Caco-2 (cell line): ENCODE results near the gene ELMO1. TPM values are rescaled to one million over a fixed set of nuclear protein-coding genes. Genes with fewer than 3 reads are reported as not detected.

Experiments
- BruUV-seq: library from RNA; stranded (reverse); fragments of 400-500 nt; replicated peaks from 2 replicates; lab custom pipeline; 2021; lab: Mats Ljungman, UMichigan
- CTCF ChIA-PET: fragments of 300-600 bp; sonication (Branson Sonifier 250); formaldehyde crosslinking; loops from one replicate; lab custom pipeline; 2022; ENCODE audit warnings: antibody characterized with exemption; lab: Charles Lee
- POLR2A ChIA-PET: fragments of 300-600 bp; sonication (Branson Sonifier 250); formaldehyde crosslinking; loops from one replicate; lab custom pipeline; 2022; ENCODE audit warnings: antibody characterized with exemption; lab: Charles Lee
- DNase-seq, 2 experiments: peaks; one replicate each; pipeline versions ENCODE4 v3.0.0 to v3.0.0-alpha.2; 2020 to 2022
- H3K27me3 ChIP-seq: replicated peaks from 2 replicates; pipeline ENCODE4 v1.6.0; 2011; ENCODE audit warnings: low read length; ENCODE audit not compliant: control insufficient read depth, insufficient read depth
- H3K36me3 ChIP-seq: 2 replicates; pipeline ENCODE4 v1.5.1; 2011; ENCODE audit warnings: low read length; ENCODE audit not compliant: control insufficient read depth, insufficient read depth
- H3K4me1 ChIP-seq: fragments of 250-450 bp; sonication (Bioruptor Pico); 2 replicates; pipeline ENCODE4 v1.5.1; 2020; ENCODE audit warnings: mild to moderate bottlenecking
- H3K4me3 ChIP-seq: 2 replicates; pipeline ENCODE4 v1.5.1; 2011; ENCODE audit warnings: low read depth, mild to moderate bottlenecking, control low read depth, low read length
- H3K9me3 ChIP-seq: fragments of 250-450 bp; sonication (Bioruptor Pico); 2 replicates; pipeline ENCODE4 v1.5.1; 2020; ENCODE audit warnings: mild to moderate bottlenecking, moderate library complexity
- H3K27ac Mint-ChIP-seq: one replicate; pipeline ENCODE4 v1.8.0; 2022; ENCODE audit warnings: mixed read lengths; ENCODE audit not compliant: unreplicated experiment
- H3K27me3 Mint-ChIP-seq: one replicate; pipeline ENCODE4 v1.8.0; 2022; ENCODE audit warnings: mixed read lengths; ENCODE audit not compliant: insufficient read depth, unreplicated experiment
- H3K36me3 Mint-ChIP-seq: one replicate; pipeline ENCODE4 v1.8.0; 2022; ENCODE audit warnings: mild to moderate bottlenecking, mixed read lengths; ENCODE audit not compliant: insufficient read depth, unreplicated experiment
- H3K4me1 Mint-ChIP-seq: one replicate; pipeline ENCODE4 v1.8.0; 2022; ENCODE audit warnings: low read depth, mixed read lengths; ENCODE audit not compliant: unreplicated experiment
- H3K4me3 Mint-ChIP-seq: one replicate; pipeline ENCODE4 v1.8.0; 2022; ENCODE audit warnings: mild to moderate bottlenecking, moderate library complexity, mixed read lengths; ENCODE audit not compliant: unreplicated experiment
- H3K9me3 Mint-ChIP-seq: one replicate; pipeline ENCODE4 v1.8.0; 2022; ENCODE audit warnings: mixed read lengths; ENCODE audit not compliant: unreplicated experiment
- CTCF ChIP-seq, 2 experiments: fragments of 200-600 bp in 1 of 2; IDR thresholded peaks; 1 replicate in 1 of 2; 2 replicates in 1 of 2; pipeline versions ENCODE4 v1.5.1 to v1.8.0; 2011 to 2022; ENCODE audit warnings: antibody characterized with exemption in 1 of 2, control low read depth in 1 of 2, inconsistent platforms in 1 of 2, low read depth in 1 of 2, low read length in 1 of 2, mild to moderate bottlenecking in 1 of 2, moderate library complexity in 1 of 2; ENCODE audit not compliant: insufficient read depth in 1 of 2, severe bottlenecking in 1 of 2, unreplicated experiment in 1 of 2
- intact Hi-C: fragments of 100-400 bp; cut with micrococcal nuclease; formaldehyde crosslinking; loops from one replicate; pipeline ENCODE4 v1.10.0; 2022; ENCODE audit not compliant: unreplicated experiment
- total RNA-seq: library from RNA; stranded (reverse); gene quantifications from 2 replicates; pipeline ENCODE4 v1.2.3, GENCODE V29; 2022

Gene ELMO1
- total RNA-seq, 1 experiment from 2014 or later, result 0.14 TPM

DNA sequence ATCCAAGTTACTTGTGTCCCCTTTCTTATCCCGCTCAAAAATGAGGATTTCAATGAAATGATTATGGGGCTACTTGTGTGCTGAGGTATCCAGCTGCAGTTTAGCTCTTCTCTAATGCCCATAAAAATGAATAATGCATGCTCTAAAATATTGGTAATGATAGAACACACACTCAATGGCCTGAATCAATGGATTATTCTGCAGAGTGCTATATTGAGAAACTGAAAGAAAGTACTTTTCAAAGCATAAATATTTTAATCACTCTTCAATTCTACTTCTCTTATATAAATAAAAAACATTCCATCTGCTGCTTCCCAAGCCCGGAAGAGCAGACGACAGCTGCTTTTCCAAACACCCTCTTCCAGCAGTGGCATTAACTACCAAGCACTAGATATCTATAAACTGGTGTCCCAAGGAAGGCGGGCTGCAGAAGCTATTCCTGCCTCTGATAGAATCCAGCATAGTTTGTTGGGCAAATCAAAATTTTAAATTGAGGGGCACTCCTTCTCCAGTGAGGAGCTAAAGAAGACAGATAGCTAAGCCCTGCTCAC is 439.5 kb downstream of the ELMO1 start:
- H3K4me3 ChIP-seq, result no peak overlapping the region
- Mint-ChIP-seq H3K27me3 (no peaks in the 10 kb centered on the region), H3K4me1 (no peaks in the 10 kb centered on the region), H3K27ac (no peak overlapping the region), H3K36me3 (no peaks in the 10 kb centered on the region), H3K4me3 (no peak overlapping the region), H3K9me3 (no peaks in the 10 kb centered on the region)
- CTCF ChIA-PET, result no interaction called here
- no peaks in the 10 kb centered on the region for H3K4me1 ChIP-seq
- intact Hi-C loops, result no loop called here
- no peaks in the 10 kb centered on the region for H3K36me3 ChIP-seq
- H3K9me3 ChIP-seq, result no peaks in the 10 kb centered on the region
- no peaks in the 10 kb centered on the region for H3K27me3 ChIP-seq
- TF ChIP-seq CTCF (IDR thresholded peaks at IDR 0.05; ENCODE audit: insufficient read depth in 1 of 2, low read depth in 1 of 2, low read length in 1 of 2, severe bottlenecking in 1 of 2, unreplicated experiment in 1 of 2), result no peak
- no TSS peak for BruUV-seq
- DNase-seq, result no peak
- POLR2A ChIA-PET, result no interaction called here

DNA sequence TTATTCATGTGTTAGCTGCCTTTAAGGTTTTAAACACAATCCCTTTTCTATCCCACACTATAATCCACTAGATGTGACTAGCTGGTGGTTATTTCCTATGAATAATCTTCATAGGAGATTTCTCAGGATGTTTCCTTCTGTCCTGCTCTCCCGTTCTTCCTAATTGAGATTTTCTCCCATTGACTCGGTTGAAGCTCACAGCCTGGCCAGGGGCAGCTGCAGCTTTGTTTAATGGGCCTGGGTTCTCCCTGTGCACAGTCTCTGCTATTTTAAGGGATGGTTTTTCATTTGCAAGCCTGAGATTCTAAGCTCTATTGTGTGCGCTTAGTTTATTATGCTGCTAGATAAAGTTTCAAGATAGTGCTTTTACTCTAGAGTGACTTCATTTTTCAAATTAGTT is 441.0 kb downstream of the ELMO1 start:
- H3K4me1 ChIP-seq, result no peaks in the 10 kb centered on the region
- no peaks in the 10 kb centered on the region for H3K9me3 ChIP-seq
- ChIA-PET CTCF (no interaction called here), POLR2A (no interaction called here)
- no peaks in the 10 kb centered on the region for H3K36me3 ChIP-seq
- H3K27me3 ChIP-seq, result no peaks in the 10 kb centered on the region
- Mint-ChIP-seq H3K36me3 (no peaks in the 10 kb centered on the region), H3K4me1 (no peaks in the 10 kb centered on the region), H3K27ac (no peak overlapping the region), H3K27me3 (no peaks in the 10 kb centered on the region), H3K9me3 (no peaks in the 10 kb centered on the region), H3K4me3 (no peak overlapping the region)
- intact Hi-C loops, result no loop called here
- H3K4me3 ChIP-seq, result no peak overlapping the region
- DNase-seq, result no peak
- TF ChIP-seq CTCF (IDR thresholded peaks at IDR 0.05; ENCODE audit: insufficient read depth in 1 of 2, low read depth in 1 of 2, low read length in 1 of 2, severe bottlenecking in 1 of 2, unreplicated experiment in 1 of 2), result no peak
- BruUV-seq, result no TSS peak

GRCh38 chr7:37007268-37007667 is 441.4 kb downstream of the ELMO1 start:
- H3K9me3 Mint-ChIP-seq, result no peaks in the 10 kb centered on the region

More at GRCh38 chr7:37007268-37007667, 441.4 kb downstream of the ELMO1 start:
- Histone ChIP-seq H3K27me3 (no peaks in the 10 kb centered on the region), H3K4me1 (no peaks in the 10 kb centered on the region), H3K36me3 (no peaks in the 10 kb centered on the region), H3K4me3 (no peak overlapping the region), H3K9me3 (no peaks in the 10 kb centered on the region)
- BruUV-seq, result no TSS peak
- no peak for DNase-seq
- no peaks in the 10 kb centered on the region for H3K36me3 Mint-ChIP-seq
- no peak for TF ChIP-seq CTCF (IDR thresholded peaks at IDR 0.05; ENCODE audit: insufficient read depth in 1 of 2, low read depth in 1 of 2, low read length in 1 of 2, severe bottlenecking in 1 of 2, unreplicated experiment in 1 of 2)
- H3K27me3 Mint-ChIP-seq, result no peaks in the 10 kb centered on the region
- no peak overlapping the region for H3K4me3 Mint-ChIP-seq
- no peak overlapping the region for H3K27ac Mint-ChIP-seq
- H3K4me1 Mint-ChIP-seq, result no peaks in the 10 kb centered on the region
- ChIA-PET CTCF (no interaction called here), POLR2A (no interaction called here)
- intact Hi-C loops, result no loop called here
